Fibroblast of skin of right quadriceps (primary cell): ENCODE measurements around the gene MAGOH.
"Not testable (repeated sequence)": the region's sequence is repeated elsewhere in the genome, so short reads cannot be mapped to it uniquely, and the experiment has no call there.

Source experiments
- DNase-seq: peaks from one replicate; pipeline ENCODE4 v3.0.0-alpha.2; 2013

The MAGOH gene

GRCh38 chr1:53219711-53220110, 18.6 kb downstream of the MAGOH start:
- DNase-seq: no peak

GRCh38 chr1:53218201-53218600, 20.1 kb downstream of the MAGOH start:
- DNase-seq: no peak

- DNase-seq: no peak
These were observed 23.9 kb downstream of the MAGOH start for GRCh38 chr1:53214376-53214940.

GRCh38 chr1:53210954-53211353, 27.4 kb downstream of the MAGOH start:
- DNase-seq: no peak

- no peak for DNase-seq
These were observed 28.0 kb downstream of the MAGOH start for GRCh38 chr1:53210352-53210751.

GRCh38 chr1:53207726-53208125, 30.6 kb downstream of the MAGOH start:
- no peak for DNase-seq

GRCh38 chr1:53206735-53207379, 31.5 kb downstream of the MAGOH start:
- no peak for DNase-seq

GRCh38 chr1:53206083-53206685, 32.1 kb downstream of the MAGOH start:
- DNase-seq: not testable (repeated sequence)

- not testable (repeated sequence) for DNase-seq
These were observed 32.8 kb downstream of the MAGOH start for GRCh38 chr1:53205496-53205895.

- no peak for DNase-seq
These were observed 34.9 kb downstream of the MAGOH start for GRCh38 chr1:53203466-53203865.

- peak; percentile 78 for DNase-seq
These were observed 40.1 kb downstream of the MAGOH start for GRCh38 chr1:53198241-53198651.

GRCh38 chr1:53197291-53198200, 40.8 kb downstream of the MAGOH start:
- no peak for DNase-seq

- peak; percentile 92 for DNase-seq
These were observed 41.6 kb downstream of the MAGOH start, which contains the start of gene CPT2 for GRCh38 chr1:53196485-53197290. CPT2 (plus strand) TSS chr1:53196824; CDS start chr1:53196944, 120 bp downstream.

- no peak for DNase-seq
These were observed 42.3 kb downstream of the MAGOH start for GRCh38 chr1:53196017-53196484.

GRCh38 chr1:53195246-53196016, 42.9 kb downstream of the MAGOH start:
- no peak for DNase-seq

- DNase-seq: no peak
These were observed 48.1 kb downstream of the MAGOH start for GRCh38 chr1:53190210-53190611.

- DNase-seq: no peak
These were observed 49.3 kb downstream of the MAGOH start for GRCh38 chr1:53189061-53189460.

GRCh38 chr1:53188099-53188498, 50.2 kb downstream of the MAGOH start:
- peak; percentile 48 for DNase-seq

- no peak for DNase-seq
These were observed 50.9 kb downstream of the MAGOH start for GRCh38 chr1:53187401-53187800.

GRCh38 chr1:53186533-53186932, 51.8 kb downstream of the MAGOH start:
- DNase-seq: no peak

- DNase-seq: not testable (repeated sequence)
These were observed 52.4 kb downstream of the MAGOH start for GRCh38 chr1:53185955-53186297.
